ENCODE data around the gene GOLGA7B.

GOLGA7B gene

DNA sequence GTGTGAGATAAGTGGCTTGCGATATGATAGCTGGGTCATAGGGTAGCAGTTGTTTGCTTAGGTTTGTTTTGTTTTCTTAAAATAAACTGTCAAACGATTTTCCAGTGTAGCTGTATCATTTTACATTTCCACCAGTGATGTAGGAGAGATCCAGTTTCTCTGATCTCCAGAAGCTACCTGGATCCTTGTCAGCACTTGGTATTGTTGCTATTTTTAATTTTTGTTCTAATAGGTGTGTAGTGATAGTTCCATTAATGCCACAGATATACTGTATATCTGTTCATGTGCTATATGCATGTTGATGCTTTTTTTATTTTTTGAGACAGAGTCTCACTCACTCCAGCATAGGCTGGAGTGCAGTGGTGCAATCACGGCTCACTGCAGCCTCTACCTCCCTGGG lies 44.4 kb downstream of the GOLGA7B start:
- no peak for DNase-seq (ENCODE audit: low read depth in 2 of 2)

DNA sequence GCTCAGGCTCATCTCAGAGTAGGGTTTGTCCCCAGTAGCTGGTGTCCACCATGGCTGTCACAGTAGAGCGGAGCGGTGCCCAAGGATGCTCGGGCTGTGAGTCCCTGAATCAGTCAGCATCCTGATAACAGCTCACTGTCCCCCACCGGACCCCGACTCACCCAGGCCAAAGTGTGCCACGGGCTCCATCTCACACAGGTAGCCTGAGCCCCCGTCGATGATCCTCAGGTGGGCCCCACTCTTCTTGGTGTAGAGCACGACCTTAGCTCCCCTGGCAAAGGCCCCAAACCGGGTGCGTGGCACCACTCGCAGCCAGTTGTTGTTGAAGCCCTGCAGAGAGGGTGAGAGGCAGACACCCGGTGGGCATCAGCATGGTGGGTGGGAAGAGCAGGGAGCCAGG lies 45.4 kb downstream of the GOLGA7B start:
- no peak for DNase-seq (ENCODE audit: low read depth in 2 of 2)

- no peak for DNase-seq (ENCODE audit: low read depth in 2 of 2)
Observed at GRCh38 chr10:97895915-97896314, 46.3 kb downstream of the GOLGA7B start.

GRCh38 chr10:97896756-97897358 lies 47.2 kb downstream of the GOLGA7B start:
- no peak for DNase-seq (ENCODE audit: low read depth in 2 of 2)

- no peak for DNase-seq (ENCODE audit: low read depth in 2 of 2)
Observed at GRCh38 chr10:97898429-97898828, 48.8 kb downstream of the GOLGA7B start.

DNA sequence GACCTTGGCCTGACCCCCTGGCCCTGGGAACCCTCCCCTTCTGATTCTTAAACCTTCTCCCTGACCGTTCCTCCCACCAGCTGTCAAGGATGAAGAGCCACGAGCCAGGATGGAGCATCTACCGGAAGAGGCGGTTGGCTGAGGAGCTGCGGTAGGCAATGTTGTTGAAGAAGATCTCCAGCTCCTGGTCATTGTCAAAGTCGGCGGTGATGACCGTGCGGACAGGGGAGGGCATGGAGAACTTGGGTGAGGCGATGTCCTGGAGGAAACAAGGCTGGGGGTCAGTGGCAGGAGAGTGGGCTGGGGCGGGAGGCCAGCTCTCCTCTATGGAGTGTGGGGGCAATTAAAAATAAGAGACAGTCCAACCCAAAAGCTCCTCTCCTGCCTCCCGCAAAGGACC lies 51.7 kb downstream of the GOLGA7B start:
- no peak for DNase-seq (ENCODE audit: low read depth in 2 of 2)

DNA sequence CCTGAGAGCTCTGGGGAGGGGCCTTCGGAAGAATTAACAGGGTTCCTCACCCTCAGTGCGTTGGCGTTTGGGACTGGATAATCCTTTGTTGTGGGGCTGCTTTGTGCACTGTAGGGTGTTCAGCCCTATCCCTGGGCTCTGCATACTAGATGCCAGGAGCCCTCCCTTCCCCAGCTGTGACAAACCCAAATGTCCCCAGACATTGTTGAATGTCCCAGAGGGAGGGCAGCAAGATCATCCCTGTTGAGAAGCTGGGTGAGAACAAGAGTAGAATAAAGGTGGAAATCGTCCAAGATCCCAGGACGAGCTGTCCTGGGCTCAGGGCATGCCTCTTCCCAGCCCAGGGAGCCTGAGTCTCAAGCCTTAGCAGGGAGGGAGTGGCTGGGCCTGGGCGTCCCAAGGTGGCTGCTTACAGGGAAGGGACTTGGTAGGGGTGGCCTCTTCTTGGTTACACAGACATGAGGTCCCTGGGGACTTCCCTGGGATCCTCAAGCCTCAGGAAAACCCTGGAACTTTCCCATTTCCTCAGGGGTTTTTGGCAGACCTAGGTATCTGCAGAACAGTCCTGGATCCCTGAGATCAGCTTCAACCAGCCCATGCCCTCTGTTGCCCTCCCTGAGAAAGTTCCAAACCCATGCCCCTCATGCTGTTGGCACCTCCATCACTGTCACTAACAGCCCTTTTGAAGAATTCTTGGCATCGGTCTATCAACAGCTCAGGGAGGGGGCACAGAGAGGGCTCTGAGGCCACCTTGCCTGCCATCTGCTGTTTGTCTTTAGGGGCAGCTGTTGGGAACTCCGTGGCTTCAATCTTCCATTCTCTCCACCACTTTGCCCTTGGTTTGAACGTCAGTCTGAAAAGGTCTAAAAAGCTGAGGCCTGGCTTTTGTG lies 53.7 kb downstream of the GOLGA7B start:
- DNase-seq (ENCODE audit: low read depth in 2 of 2), result no peak

DNA sequence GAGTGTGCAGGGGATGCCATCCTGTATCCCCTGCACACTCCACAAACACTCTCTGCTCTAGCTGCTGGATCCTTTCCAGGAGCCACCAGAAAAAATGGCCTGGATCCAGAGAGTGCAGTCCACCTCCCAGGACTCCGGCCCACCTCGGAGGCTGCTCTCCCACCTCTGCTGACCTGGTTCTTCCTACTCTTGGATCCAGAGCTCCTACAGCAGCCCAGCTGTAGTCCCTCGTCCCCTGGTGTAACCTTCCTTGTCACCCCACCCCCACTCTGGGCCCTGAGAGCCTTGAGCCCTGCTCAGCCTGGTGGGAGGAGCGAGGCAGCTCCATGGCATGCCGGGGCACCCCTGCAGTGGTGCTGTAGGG lies 54.4 kb downstream of the GOLGA7B start:
- no peak for DNase-seq (ENCODE audit: low read depth in 2 of 2)

- DNase-seq (ENCODE audit: low read depth in 2 of 2), result no peak
Observed at GRCh38 chr10:97904576-97904975, 54.9 kb downstream of the GOLGA7B start.

DNA sequence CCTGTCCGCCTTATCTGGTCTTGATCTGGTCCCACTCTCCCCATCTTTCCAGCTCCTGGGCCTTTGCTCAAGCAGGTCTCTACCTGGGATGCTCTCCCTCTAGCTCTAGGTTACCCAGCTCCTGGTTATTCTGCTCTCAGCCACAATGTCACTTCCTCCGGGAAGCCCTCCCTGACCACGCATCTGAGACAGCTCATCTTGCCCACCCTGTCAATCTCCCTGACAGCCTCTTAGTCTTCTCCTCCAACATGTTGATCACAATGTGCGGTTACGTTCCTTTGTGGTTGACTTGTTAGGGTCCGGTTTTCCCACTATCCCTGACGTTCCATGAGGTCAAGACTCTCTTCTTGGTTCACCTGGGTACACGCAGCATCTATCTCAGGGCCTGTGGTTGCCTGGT lies 55.6 kb downstream of the GOLGA7B start:
- DNase-seq (ENCODE audit: low read depth in 2 of 2), result no peak

DNA sequence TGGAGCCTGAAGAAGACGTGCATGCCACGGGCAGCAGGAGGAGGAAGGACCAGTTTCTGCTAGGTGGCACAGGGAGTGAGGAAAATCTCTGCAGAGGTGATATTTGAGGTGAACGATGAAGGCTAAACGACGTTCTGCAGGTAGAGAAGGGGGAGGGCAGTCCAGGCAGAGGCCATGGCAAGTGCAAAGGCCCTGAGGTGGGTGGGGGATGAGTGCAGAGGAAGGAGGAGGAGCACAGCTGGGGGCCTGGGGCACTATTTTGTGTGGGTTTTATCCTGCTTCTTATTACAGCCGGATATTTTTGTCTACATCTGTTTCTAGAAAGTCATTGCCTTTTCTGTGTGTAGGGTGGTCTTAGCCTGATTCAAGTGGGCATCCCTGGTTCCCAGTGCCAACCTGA lies 57.6 kb downstream of the GOLGA7B start:
- DNase-seq (ENCODE audit: low read depth in 2 of 2), result no peak

DNA sequence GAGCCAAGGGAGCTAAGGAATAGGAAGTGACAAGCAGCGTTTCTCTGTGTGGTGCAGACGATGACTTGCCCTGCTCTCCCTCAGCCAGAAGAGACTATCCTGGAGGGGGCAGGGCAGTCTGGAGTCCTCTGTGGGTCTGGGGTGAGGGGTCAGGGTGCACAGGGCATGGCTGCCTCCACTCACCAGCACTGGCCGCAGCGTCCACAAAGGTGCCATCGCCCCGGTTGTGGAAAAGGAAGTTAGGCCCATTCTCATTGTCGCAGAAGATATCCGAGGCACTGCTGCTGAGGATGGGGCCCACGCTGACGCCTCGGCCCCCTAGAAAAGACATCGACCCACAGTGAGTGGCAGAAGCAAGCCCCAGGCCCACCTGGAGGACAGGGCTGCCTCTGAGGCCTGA lies 58.2 kb downstream of the GOLGA7B start:
- DNase-seq (ENCODE audit: low read depth in 2 of 2), result no peak

DNA sequence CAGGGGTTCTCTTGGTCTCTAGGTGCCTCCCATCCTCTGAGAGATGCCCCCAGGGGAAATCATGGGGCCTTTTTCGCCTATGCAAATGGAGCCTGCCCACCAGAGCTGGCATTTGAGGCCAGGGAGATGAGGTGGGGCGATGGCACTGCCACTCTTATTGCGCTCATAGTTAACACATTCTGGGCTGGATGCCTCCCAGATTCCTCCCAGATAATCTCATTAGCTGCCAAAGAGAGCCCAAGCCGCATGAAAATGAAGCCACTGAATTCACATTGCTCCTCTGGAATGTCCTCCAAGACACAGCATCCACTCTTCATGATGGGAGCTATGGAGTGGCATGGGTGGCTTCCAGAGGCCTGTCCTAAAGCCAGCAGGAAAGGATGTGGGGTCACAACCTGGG lies 61.0 kb downstream of the GOLGA7B start:
- no peak for DNase-seq (ENCODE audit: low read depth in 2 of 2)

DNA sequence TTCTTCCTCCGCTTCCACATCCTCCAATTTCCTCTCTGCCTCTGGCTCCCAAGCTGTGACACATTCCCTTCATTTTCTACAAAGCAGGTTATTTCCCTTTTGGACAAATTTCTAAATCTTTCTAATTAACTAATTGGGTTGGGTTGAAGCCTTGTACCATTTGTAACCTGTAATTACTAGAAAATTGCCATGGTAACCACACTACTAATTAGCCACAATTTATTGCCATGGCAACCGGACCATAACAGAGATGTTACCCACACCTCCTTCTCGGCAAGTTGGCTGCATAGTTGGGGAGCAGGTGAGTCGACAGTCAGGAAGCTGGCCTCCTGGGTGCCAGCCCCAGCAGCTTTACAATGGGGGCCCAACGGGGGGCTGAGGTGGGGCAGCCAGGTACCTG lies 61.6 kb downstream of the GOLGA7B start:
- no peak for DNase-seq (ENCODE audit: low read depth in 2 of 2)

- DNase-seq (ENCODE audit: low read depth in 2 of 2), result no peak
Observed at GRCh38 chr10:97913193-97913592, 63.5 kb downstream of the GOLGA7B start.

- no peak for DNase-seq (ENCODE audit: low read depth in 2 of 2)
Observed at GRCh38 chr10:97913614-97914013, 64.0 kb downstream of the GOLGA7B start.

GRCh38 chr10:97914171-97914836 lies 64.7 kb downstream of the GOLGA7B start:
- DNase-seq (ENCODE audit: low read depth in 2 of 2), result no peak

GRCh38 chr10:97914837-97915211 lies 65.2 kb downstream of the GOLGA7B start:
- DNase-seq (ENCODE audit: low read depth in 2 of 2), result peak; percentile 34 to 54

DNA sequence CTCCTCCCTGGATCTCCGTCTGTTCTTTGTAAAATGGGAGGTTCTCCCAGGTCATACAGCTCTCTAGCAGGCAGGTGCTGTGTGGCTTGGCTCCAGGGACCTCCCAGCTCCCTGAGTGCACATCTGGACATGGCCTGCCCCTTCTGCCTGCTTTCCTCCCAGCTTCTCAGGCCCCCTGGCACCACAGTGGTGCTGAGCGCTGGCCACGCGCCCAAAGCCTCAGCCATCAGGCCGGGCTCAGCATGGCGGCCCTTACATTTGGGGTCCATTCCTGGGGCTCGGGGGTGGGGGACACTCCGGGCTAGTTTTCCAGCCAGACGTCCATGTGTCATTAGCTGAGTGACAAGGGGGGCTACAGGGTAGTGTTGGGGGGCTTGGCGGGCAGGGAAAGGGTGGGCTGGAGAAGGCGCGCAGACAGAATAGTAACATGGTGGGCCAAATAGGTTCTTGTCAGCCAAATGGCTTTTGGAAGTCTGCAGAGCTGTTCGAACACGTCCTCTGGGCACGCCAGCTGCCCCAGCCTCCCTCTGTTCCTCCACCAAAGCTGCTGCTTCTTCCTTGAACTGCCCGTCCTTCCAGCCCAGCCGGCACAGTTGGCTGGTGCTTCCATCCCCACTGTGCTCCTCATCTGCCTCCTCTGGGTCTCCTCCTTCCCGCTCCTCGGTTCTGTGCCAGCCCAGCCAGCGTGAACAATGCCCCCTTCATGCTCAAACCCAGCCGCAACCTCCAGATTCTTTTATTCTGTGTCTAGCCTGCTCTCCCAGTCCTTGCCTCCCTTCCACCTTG lies 65.9 kb downstream of the GOLGA7B start:
- DNase-seq (ENCODE audit: low read depth in 2 of 2), result no peak

DNA sequence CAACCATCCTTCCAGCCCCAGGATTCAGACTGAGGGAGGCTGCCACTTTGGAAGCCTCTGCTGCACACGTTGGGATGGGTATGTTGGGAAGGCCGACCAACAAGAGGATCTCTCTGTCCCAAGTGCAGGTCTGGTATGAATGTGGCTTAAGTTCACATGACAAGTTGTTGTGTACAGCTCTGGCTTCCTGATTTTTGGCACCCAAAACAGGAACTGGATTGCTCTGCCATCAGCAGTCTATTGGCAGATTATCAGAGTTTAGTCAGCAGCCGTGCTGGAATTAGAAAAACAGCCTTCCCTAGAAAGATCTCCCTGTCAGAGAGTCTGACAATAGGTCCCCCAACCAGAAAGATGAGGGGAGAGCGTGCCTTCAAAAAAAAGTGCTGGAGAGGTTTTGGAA lies 66.9 kb downstream of the GOLGA7B start:
- no peak for DNase-seq (ENCODE audit: low read depth in 2 of 2)

GRCh38 chr10:97919012-97919411 lies 69.4 kb downstream of the GOLGA7B start:
- DNase-seq (ENCODE audit: low read depth in 2 of 2), result no peak

- DNase-seq (ENCODE audit: low read depth in 2 of 2), result no peak
Observed at GRCh38 chr10:97920865-97921264, 71.2 kb downstream of the GOLGA7B start.

All from stimulated activated CD8-positive, alpha-beta memory T cell treated with anti-CD3 and anti-CD28 coated beads, Interleukin-7, amount 100 ng/mL, for 1 hour (primary cell).